ENCODE measurements around the gene GNAL.

Gene GNAL

GRCh38 chr18:11651899-11652298 lies 37.2 kb upstream of the GNAL start:
- TF ChIP-seq ZNF8 (CRISPR knock-in tag; IDR thresholded peaks at IDR 0.05) (no peak), GLIS3 (CRISPR knock-in tag; IDR thresholded peaks at IDR 0.05) (no peak), CSDC2 (CRISPR knock-in tag; IDR thresholded peaks at IDR 0.05) (no peak), ZC3H10 (CRISPR knock-in tag; IDR thresholded peaks at IDR 0.05) (no peak), TSHZ2 (CRISPR knock-in tag; IDR thresholded peaks at IDR 0.05) (no peak), OSR1 (CRISPR knock-in tag; IDR thresholded peaks at IDR 0.05) (no peak), BACH2 (CRISPR knock-in tag; IDR thresholded peaks at IDR 0.05; ENCODE audit: borderline replicate concordance) (no peak), ESRRG (CRISPR knock-in tag; IDR thresholded peaks at IDR 0.05) (no peak), TOX (CRISPR knock-in tag; IDR thresholded peaks at IDR 0.05; ENCODE audit: borderline replicate concordance) (no peak), ARNTL (CRISPR knock-in tag; IDR thresholded peaks at IDR 0.05; ENCODE audit: borderline replicate concordance, low read depth) (no peak), ZNF565 (CRISPR knock-in tag; conservative IDR thresholded peaks at IDR 0.05; ENCODE audit: low read depth) (no peak), RARB (CRISPR knock-in tag; IDR thresholded peaks at IDR 0.05) (no peak), CSRNP3 (CRISPR knock-in tag; IDR thresholded peaks at IDR 0.05) (no peak), ZFP3 (CRISPR knock-in tag; IDR thresholded peaks at IDR 0.05) (no peak), PATZ1 (CRISPR knock-in tag; IDR thresholded peaks at IDR 0.05; ENCODE audit: borderline replicate concordance) (no peak)
- ATAC-seq = no peak

- ATAC-seq = no peak
- TF ChIP-seq CSDC2 (CRISPR knock-in tag; IDR thresholded peaks at IDR 0.05) (no peak), ZFP3 (CRISPR knock-in tag; IDR thresholded peaks at IDR 0.05) (no peak), POU6F1 (CRISPR knock-in tag; IDR thresholded peaks at IDR 0.05; ENCODE audit: borderline replicate concordance, low read depth) (no peak), ZNF70 (CRISPR knock-in tag; IDR thresholded peaks at IDR 0.05) (no peak), RARB (CRISPR knock-in tag; IDR thresholded peaks at IDR 0.05) (no peak), ARNTL (CRISPR knock-in tag; IDR thresholded peaks at IDR 0.05; ENCODE audit: borderline replicate concordance, low read depth) (no peak), TOX (CRISPR knock-in tag; IDR thresholded peaks at IDR 0.05; ENCODE audit: borderline replicate concordance) (no peak), BACH2 (CRISPR knock-in tag; IDR thresholded peaks at IDR 0.05; ENCODE audit: borderline replicate concordance) (no peak), PPARA (CRISPR knock-in tag; IDR thresholded peaks at IDR 0.05; ENCODE audit: borderline replicate concordance) (no peak), ISL1 (CRISPR knock-in tag; IDR thresholded peaks at IDR 0.05) (no peak), ZC3H10 (CRISPR knock-in tag; IDR thresholded peaks at IDR 0.05) (no peak), TSHZ2 (CRISPR knock-in tag; IDR thresholded peaks at IDR 0.05) (no peak), GLIS3 (CRISPR knock-in tag; IDR thresholded peaks at IDR 0.05) (no peak), ZFP30 (CRISPR knock-in tag; IDR thresholded peaks at IDR 0.05) (no peak), ZNF8 (CRISPR knock-in tag; IDR thresholded peaks at IDR 0.05) (no peak), CSRNP3 (CRISPR knock-in tag; IDR thresholded peaks at IDR 0.05) (no peak), OSR1 (CRISPR knock-in tag; IDR thresholded peaks at IDR 0.05) (no peak), CREB5 (CRISPR knock-in tag; IDR thresholded peaks at IDR 0.05; ENCODE audit: low read depth) (no peak), ESRRG (CRISPR knock-in tag; IDR thresholded peaks at IDR 0.05) (no peak)
Observed at GRCh38 chr18:11653521-11653920, 35.5 kb upstream of the GNAL start.
